ENCODE measurements around the gene UXT.

UXT gene

DNA sequence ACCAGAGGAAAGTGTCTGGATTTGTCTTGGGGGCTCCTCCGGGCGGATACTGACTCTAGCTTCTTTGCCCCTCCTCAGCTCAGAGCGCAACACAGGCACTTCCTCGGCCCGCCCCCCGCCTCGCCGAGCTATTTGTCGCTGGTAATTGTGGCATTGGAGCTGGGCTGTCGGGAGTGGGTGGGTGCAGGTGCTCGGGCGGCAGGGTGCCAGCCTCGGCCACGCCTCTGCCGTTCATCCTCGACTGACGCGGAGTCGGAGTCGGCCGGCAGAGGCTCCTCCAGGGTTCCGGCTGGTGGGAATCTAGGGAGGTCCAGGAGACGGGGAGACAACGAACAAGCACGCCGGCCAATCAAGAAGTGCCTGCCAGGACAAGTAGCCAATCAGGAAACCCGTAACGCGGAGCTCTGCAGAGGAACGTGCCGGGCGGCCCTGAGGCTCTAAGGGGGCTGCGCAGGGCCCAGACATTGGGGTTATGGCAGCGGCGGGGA, 35.4 kb downstream of the UXT start:
- TF ChIP-seq, protein P1, sequence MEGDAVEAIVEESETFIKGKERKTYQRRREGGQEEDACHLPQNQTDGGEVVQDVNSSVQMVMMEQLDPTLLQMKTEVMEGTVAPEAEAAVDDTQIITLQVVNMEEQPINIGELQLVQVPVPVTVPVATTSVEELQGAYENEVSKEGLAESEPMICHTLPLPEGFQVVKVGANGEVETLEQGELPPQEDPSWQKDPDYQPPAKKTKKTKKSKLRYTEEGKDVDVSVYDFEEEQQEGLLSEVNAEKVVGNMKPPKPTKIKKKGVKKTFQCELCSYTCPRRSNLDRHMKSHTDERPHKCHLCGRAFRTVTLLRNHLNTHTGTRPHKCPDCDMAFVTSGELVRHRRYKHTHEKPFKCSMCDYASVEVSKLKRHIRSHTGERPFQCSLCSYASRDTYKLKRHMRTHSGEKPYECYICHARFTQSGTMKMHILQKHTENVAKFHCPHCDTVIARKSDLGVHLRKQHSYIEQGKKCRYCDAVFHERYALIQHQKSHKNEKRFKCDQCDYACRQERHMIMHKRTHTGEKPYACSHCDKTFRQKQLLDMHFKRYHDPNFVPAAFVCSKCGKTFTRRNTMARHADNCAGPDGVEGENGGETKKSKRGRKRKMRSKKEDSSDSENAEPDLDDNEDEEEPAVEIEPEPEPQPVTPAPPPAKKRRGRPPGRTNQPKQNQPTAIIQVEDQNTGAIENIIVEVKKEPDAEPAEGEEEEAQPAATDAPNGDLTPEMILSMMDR (IDR thresholded peaks at IDR 0.05; ENCODE audit: low read depth, low read length), result no peak
- H3K4me3 ChIP-seq (ENCODE audit: low read depth, low read length), result peak overlapping the region; percentile 33

- TF ChIP-seq, protein P1 (IDR thresholded peaks at IDR 0.05; ENCODE audit: low read depth, low read length), result no peak
These were observed 37.1 kb downstream of the UXT start for GRCh38 chrX:47621851-47622250.

DNA sequence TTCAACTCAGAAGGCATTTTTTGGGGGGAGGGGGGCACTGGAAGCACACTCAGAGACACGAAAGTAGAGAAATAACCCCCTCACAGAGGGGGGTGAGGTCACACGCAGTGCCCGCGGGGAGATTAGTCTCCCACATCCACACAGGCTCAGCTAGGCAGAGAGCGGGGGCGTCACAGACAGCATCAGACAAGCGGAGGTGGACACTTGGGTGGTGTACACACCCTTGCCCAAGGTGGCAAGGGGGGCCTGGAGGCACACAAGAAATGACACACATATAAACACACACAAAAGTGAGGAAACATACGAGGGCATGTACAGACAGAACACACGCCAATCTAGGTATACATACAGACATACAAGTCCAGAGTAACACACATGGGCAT, 38.7 kb downstream of the UXT start:
- H3K4me3 ChIP-seq (ENCODE audit: low read depth, low read length), result no peak overlapping the region
- TF ChIP-seq, protein P1 (IDR thresholded peaks at IDR 0.05; ENCODE audit: low read depth, low read length), result no peak

More at GRCh38 chrX:47621851-47622250, 37.1 kb downstream of the UXT start:
- H3K4me3 ChIP-seq (ENCODE audit: low read depth, low read length), result no peak overlapping the region

GRCh38 chrX:47619486-47620302, 39.3 kb downstream of the UXT start, which contains the start of gene SYN1:
TSS of gene SYN1 (minus strand) at chrX:47619857. CDS start at chrX:47619728, 129 bp downstream.
- TF ChIP-seq, protein P1 (IDR thresholded peaks at IDR 0.05; ENCODE audit: low read depth, low read length), result no peak
- peak within 1 kb of the TSS; percentile 43; the same call in 1 of the 2 replicates for H3K4me3 ChIP-seq (ENCODE audit: low read depth, low read length)

DNA sequence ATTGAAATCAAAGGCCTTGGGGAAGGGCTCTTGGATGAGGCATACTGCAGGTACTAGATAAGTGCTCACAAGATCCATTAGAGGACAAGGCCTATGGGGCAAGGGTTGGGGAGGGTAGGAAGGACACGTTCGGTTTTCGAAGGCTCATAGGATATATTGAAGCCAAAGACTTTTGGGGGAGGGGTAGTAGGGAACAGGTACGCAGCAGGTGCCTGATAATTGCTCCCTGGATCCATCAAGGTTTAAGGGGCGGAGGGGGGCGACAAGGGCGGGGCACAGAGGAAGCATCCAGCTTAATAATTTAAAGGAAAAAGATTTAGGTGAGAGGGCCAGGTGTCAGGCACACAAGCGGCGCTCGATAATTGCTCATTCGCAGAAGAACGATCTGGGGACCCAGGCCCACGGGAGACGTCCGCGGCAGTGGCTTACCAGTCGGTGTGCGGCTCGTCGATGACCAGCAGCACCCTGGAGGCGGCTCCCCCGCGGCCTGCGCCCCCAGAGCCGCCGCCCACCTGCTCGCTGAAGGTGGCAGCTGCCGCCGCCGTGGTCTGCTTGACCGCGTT, 40.0 kb downstream of the UXT start:
- H3K4me3 ChIP-seq (ENCODE audit: low read depth, low read length), result no peak overlapping the region
- TF ChIP-seq, protein P1 (IDR thresholded peaks at IDR 0.05; ENCODE audit: low read depth, low read length), result no peak

DNA sequence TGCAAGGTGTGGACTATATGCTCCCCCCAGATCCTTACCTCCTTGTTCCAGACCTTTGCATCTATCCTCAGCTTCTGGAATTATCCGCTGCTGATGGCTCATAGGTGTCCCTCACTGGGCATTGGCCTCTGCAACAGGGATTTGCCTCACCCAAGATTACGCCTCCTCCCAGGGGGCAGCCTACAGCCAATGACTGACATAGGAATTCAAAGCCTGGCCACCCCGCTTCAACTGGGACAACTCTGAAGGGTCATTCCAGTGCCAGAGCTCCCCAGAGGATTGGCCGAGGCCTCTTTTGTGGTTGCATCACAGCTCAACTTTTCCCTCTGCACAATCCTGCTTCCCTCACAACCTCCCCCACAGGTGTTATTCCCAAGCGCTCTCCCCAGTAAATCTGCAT, 44.4 kb downstream of the UXT start:
- no peak overlapping the region for H3K4me3 ChIP-seq (ENCODE audit: low read depth, low read length)
- TF ChIP-seq, protein P1 (IDR thresholded peaks at IDR 0.05; ENCODE audit: low read depth, low read length), result no peak

- no peak overlapping the region for H3K4me3 ChIP-seq (ENCODE audit: low read depth, low read length)
- TF ChIP-seq, protein P1 (IDR thresholded peaks at IDR 0.05; ENCODE audit: low read depth, low read length), result no peak
These were observed 45.9 kb downstream of the UXT start for GRCh38 chrX:47613082-47613481.

Data from WI38 (cell line).